GM13977 (cell line): ENCODE results near the gene HPCAL1.
"Not testable (repeated sequence)": the region's sequence is repeated elsewhere in the genome, so short reads cannot be mapped to it uniquely, and the experiment has no call there.

Experiments
- DNase-seq: peaks from one replicate; pipeline ENCODE4 v3.0.0; 2012; ENCODE audit warnings: low spot score
- in situ Hi-C: fragments of 300-500 bp; cut with MboI; formaldehyde crosslinking; loops from one replicate; pipeline ENCODE4 v1.12.0; 2022; ENCODE audit warnings: low sequenced_read_pairs, low pct_unique_long_range_greater_than_20kb, mixed read lengths, inconsistent platforms; ENCODE audit not compliant: unreplicated experiment
- TF ChIP-seq, protein P1 (sequence below): IDR thresholded peaks from 2 replicates; pipeline ENCODE4 v1.5.1; 2012; ENCODE audit warnings: mild to moderate bottlenecking, control low read depth; ENCODE audit not compliant: insufficient read depth; ENCODE audit errors: extremely low read depth, missing control alignments

HPCAL1 gene

GRCh38 chr2:10453905-10454298 is 151.2 kb downstream of the HPCAL1 start:
- in situ Hi-C loops, result no loop called here
- TF ChIP-seq, protein P1, sequence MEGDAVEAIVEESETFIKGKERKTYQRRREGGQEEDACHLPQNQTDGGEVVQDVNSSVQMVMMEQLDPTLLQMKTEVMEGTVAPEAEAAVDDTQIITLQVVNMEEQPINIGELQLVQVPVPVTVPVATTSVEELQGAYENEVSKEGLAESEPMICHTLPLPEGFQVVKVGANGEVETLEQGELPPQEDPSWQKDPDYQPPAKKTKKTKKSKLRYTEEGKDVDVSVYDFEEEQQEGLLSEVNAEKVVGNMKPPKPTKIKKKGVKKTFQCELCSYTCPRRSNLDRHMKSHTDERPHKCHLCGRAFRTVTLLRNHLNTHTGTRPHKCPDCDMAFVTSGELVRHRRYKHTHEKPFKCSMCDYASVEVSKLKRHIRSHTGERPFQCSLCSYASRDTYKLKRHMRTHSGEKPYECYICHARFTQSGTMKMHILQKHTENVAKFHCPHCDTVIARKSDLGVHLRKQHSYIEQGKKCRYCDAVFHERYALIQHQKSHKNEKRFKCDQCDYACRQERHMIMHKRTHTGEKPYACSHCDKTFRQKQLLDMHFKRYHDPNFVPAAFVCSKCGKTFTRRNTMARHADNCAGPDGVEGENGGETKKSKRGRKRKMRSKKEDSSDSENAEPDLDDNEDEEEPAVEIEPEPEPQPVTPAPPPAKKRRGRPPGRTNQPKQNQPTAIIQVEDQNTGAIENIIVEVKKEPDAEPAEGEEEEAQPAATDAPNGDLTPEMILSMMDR, result no peak

GRCh38 chr2:10454505-10454904 is 151.8 kb downstream of the HPCAL1 start:
- TF ChIP-seq, protein P1, result no peak
- no peak for DNase-seq
- in situ Hi-C loops, result no loop called here

More at GRCh38 chr2:10453905-10454298, 151.2 kb downstream of the HPCAL1 start:
- no peak for DNase-seq

DNA sequence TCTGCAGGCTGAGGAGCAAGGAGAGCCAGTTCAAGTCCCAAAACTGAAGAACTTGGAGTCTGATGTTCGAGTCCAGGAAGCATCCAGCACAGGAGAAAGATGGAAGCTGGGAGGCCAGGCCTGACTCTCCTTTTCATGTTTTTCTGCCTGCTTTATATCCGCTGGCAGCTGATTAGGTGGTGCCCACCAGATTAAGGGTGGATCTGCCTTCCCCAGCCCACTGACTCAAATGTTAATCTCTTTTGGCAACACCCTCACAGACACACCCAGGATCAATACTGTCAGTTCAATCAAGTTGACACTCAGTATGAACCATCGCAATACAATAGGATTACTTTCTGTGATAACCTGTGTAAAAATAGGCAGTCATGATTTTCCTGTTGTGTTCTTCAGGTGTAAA is 154.5 kb downstream of the HPCAL1 start:
- in situ Hi-C loops, DNase-seq: not testable (repeated sequence)

- TF ChIP-seq, protein P1, result no peak
- in situ Hi-C loops, result no loop called here
- DNase-seq, result no peak
These were observed 155.3 kb downstream of the HPCAL1 start for GRCh38 chr2:10457846-10458598.

DNA sequence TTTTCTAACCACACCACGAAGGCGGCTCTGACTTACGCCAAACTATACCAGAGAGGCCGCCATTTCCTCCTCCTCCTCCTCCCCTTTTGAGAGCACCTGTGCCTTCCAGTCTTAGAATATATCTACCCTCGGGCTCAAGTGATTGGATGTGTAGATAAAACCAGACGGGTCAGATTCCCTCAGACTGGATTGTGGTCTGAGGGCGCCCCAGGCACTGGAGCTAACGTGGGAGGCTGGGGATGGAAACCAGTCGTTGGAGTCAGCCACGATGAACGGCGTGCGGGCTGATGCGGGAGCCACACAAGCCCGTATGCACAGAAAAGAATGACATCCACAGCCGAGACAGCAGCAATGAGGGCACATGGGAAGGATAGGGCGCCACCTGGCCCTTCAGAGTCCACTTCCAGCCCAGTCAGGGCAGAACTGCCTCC is 157.7 kb downstream of the HPCAL1 start:
- in situ Hi-C loops, result no loop called here
- TF ChIP-seq, protein P1, result no peak
- no peak for DNase-seq

- TF ChIP-seq, protein P1, result no peak
- DNase-seq, result no peak
These were observed 159.7 kb downstream of the HPCAL1 start for GRCh38 chr2:10462178-10463083.

GRCh38 chr2:10465910-10466309 is 163.2 kb downstream of the HPCAL1 start:
- TF ChIP-seq, protein P1, result no peak
- in situ Hi-C loops, result no loop called here
- DNase-seq, result no peak

More at GRCh38 chr2:10462178-10463083, 159.7 kb downstream of the HPCAL1 start:
- in situ Hi-C loops, result no loop called here
